SK-N-SH (cell line): ENCODE measurements around the gene HRH3.

Experiments
- CTCF ChIP-seq: fragments of 200-600 bp; sonication (generic); IDR thresholded peaks from 2 replicates; pipeline ENCODE4 v1.6.1; 2017; ENCODE audit warnings: antibody characterized with exemption, mild to moderate bottlenecking, moderate library complexity
- EZH2phosphoT487 ChIP-seq: fragments of 200-600 bp; sonication (generic); IDR thresholded peaks from 2 replicates; pipeline ENCODE4 v1.6.1; 2017; ENCODE audit warnings: low read depth, mixed run types, mild to moderate bottlenecking, antibody characterized with exemption, moderate library complexity, borderline replicate concordance
- FOXM1 ChIP-seq: IDR thresholded peaks from 2 replicates; pipeline ENCODE4 v1.4.0; 2012; ENCODE audit warnings: low read depth, mild to moderate bottlenecking
- RAD21 ChIP-seq: IDR thresholded peaks from 2 replicates; pipeline ENCODE4 v1.6.1; 2012; ENCODE audit warnings: mild to moderate bottlenecking, low read length
- YY1 ChIP-seq: IDR thresholded peaks from 2 replicates; pipeline ENCODE4 v1.4.0; 2012; ENCODE audit warnings: low read depth, mild to moderate bottlenecking

DNA sequence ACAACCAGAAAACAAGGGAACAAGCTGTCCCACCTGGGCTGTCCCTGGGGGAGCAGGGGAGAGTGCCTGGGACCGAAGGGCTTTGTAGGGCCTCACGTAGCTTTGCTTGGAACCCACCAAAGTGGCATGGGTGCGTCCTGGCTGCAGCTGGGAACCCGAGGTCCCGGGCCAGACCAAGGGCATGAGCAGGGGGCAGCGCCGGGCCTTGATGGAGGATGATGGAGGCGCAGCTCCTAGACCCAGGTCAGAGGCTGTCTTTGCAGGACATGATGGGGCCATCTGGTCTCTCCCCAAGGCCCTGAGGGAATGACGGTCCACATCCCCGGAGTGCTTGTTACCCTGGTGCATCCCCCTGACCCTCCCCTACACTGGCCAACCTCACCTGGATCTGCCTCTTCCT is 10.6 kb upstream of the HRH3 start:
- no peak for TF ChIP-seq CTCF
- no peak for TF ChIP-seq YY1
- no peak for TF ChIP-seq FOXM1
- TF ChIP-seq RAD21 = no peak
- no peak for TF ChIP-seq EZH2phosphoT487
